Measurements from ENCODE around the gene ERVV-1.

DNA sequence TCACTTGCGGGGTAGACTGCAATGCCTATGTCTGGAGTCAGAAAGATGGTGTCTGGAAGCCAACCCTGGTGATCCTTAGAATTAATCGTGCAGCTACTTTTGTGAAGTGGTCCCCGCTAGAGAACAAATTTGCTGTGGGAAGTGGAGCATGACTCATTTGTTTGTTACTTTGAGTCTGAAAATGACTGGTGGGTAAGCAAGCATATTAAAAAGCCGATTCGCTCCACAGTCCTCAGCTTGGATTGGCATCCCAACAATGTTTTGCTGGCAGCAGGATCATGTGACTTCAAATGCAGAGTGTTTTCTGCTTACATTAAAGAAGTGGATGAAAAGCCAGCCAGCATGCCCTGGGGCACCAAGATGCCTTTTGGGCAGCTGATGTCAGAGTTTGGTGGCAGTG is 9.5 kb upstream of the ERVV-1 start:
- TF ChIP-seq CTCF (IDR thresholded peaks at IDR 0.05): no peak
- TF ChIP-seq POLR2AphosphoS5 (IDR thresholded peaks at IDR 0.05): no peak
- TF ChIP-seq POLR2A (IDR thresholded peaks at IDR 0.05): no peak
